Measurements from ENCODE around the gene PRLH.

Gene PRLH, protein sequence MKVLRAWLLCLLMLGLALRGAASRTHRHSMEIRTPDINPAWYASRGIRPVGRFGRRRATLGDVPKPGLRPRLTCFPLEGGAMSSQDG

DNA sequence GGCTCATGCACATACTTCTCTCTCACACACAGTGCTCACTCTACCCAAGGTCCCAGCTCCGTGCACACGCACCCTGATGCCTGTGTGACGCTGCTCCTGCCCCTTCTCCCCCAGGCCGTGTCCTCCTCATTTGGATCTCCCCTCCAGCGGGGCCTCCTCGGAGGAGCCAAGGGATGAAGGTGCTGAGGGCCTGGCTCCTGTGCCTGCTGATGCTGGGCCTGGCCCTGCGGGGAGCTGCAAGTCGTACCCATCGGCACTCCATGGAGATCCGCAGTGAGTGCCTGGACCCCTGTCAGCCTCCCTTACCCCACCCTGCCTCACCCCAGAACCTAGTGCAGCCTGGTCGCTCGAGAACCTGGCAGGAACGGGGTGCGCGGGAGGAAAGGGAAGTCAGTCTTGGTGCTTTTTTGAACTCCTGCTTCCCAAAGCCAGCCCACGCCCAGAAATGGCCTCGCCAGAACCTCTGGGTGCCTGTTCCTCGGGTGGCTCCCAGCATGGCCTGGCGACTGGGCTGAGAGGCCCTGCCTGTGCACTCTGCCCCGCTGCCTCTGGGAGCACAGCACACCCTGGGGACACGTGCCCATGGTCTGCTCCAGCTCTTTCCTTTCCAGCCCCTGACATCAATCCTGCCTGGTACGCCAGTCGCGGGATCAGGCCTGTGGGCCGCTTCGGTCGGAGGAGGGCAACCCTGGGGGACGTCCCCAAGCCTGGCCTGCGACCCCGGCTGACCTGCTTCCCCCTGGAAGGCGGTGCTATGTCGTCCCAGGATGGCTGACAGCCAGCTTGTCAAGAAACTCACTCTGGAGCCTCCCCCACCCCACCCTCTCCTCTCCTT, at the start of gene PRLH:
Gene PRLH (plus strand): TSS at position 174 of the 835 bp plus-strand sequence. CDS start 0 bp downstream, at position 174.
- TF ChIP-seq, protein P1, sequence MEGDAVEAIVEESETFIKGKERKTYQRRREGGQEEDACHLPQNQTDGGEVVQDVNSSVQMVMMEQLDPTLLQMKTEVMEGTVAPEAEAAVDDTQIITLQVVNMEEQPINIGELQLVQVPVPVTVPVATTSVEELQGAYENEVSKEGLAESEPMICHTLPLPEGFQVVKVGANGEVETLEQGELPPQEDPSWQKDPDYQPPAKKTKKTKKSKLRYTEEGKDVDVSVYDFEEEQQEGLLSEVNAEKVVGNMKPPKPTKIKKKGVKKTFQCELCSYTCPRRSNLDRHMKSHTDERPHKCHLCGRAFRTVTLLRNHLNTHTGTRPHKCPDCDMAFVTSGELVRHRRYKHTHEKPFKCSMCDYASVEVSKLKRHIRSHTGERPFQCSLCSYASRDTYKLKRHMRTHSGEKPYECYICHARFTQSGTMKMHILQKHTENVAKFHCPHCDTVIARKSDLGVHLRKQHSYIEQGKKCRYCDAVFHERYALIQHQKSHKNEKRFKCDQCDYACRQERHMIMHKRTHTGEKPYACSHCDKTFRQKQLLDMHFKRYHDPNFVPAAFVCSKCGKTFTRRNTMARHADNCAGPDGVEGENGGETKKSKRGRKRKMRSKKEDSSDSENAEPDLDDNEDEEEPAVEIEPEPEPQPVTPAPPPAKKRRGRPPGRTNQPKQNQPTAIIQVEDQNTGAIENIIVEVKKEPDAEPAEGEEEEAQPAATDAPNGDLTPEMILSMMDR (IDR thresholded peaks at IDR 0.05; ENCODE audit: low read depth, low read length): no peak
- H3K4me3 ChIP-seq (ENCODE audit: low read depth, low read length): no peak within 1 kb of the TSS

DNA sequence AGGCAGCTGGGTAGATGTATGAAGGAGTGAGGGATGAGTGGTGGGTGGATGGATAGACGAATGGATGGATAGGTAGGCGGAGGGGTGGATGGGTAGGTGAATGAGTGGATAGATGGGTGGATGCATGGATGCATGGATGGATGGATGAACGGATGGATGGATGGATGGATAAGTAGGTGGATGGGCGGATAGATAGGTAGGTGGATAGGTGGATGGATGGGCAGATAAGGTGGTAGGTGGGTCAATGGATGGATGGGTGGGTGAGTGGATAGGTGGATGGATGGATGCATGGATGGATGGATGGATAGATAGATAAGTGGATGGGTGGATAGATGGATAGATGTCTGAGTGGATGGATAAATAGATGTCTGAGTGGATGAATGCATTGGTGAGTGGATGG, 49.2 kb upstream of the PRLH start:
- H3K4me3 ChIP-seq (ENCODE audit: low read depth, low read length): no peak overlapping the region
- TF ChIP-seq, protein P1 (IDR thresholded peaks at IDR 0.05; ENCODE audit: low read depth, low read length): no peak

DNA sequence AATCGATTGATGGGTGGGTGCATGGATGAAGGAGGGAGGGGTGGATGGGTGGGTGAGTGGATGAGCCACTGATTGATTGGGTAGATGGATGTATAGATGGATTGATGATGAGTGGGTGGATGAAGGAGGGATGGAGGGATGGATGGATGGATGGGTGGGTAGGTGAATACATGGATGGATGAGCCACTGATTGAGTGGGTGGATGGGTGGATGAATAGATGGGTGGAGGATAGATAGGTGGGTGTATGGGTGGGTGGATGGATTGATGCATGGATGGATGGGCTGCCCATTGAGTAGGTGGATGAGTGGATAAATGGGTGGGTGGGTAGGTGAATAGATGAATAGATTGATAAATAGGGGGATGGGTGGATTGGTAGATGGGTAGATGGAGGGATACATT, 48.4 kb upstream of the PRLH start:
- TF ChIP-seq, protein P1 (IDR thresholded peaks at IDR 0.05; ENCODE audit: low read depth, low read length): no peak
- H3K4me3 ChIP-seq (ENCODE audit: low read depth, low read length): no peak overlapping the region

DNA sequence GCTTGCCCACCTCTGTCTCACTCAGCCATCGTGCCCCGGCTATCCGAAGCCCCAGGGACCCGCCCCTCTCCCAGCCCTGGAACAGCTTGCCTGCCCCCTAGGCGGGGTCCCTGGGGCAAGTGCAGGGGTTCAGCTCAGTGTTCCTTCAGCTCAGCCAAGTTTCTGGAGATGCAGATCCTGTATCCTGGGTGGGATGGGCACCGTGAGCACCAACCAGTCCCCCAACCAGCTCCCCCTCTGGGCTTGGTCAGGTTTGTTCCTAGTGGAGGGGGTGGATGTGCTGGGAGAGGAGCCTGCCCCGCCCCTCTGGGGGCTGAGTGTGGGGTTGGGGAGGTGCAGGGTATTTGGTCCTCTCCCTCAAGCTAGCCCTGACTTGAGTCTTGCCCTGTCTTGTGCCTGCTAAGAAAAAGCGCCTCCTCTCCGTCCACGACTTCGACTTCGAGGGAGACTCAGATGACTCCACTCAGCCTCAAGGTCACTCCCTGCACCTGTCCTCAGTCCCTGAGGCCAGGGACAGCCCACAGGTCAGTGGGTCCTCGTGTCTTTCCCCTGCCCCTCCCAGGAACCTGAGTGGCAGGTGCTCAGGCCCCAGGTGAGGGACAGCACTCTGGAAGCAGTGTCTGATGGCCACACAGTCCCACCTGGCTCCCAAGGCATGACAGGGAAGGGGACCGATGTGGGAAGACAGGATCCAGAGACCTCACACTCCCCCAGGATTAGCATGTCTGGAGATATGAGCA, 46.7 kb upstream of the PRLH start:
- TF ChIP-seq, protein P1 (IDR thresholded peaks at IDR 0.05; ENCODE audit: low read depth, low read length): no peak
- no peak overlapping the region for H3K4me3 ChIP-seq (ENCODE audit: low read depth, low read length)

DNA sequence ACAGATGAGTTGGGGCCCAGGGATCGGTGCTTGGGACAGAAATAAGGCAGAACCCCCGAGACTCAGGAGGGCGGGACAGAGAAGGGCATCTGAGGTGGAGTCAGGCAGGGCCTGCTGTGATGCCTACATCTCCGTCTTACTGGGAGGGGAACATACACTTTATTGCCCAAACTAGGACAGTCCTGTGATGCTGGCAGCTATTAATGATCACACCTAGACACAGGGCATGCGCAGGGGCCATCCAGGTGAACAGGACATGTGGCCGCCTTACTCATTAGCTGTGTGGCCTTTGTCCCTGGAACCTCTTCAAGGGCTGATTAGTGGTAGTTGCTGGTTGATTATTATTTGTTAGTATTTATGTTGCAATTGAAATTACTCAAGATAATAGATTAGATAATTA, 46.1 kb upstream of the PRLH start:
- no peak overlapping the region for H3K4me3 ChIP-seq (ENCODE audit: low read depth, low read length)
- TF ChIP-seq, protein P1 (IDR thresholded peaks at IDR 0.05; ENCODE audit: low read depth, low read length): no peak

DNA sequence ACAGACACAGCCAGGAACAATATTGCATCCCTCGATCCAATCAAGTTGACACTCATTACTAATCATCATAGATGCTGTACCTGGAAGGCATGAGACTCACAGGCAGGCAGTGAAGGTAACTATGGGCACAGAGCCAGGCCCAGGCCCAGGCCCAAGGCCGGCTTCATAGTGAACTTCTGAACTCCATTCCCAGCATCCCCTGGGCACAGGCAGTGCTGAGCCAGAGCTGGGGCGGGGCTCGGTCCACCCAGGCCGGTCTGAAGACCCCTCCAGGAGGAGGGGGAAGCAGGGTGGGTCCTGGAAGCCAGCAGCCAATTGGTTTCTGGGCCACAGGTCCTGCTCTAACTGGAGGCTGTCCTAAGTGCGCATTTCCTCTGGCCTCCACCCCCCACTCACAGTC, 41.7 kb upstream of the PRLH start:
- TF ChIP-seq, protein P1 (IDR thresholded peaks at IDR 0.05; ENCODE audit: low read depth, low read length): no peak
- no peak overlapping the region for H3K4me3 ChIP-seq (ENCODE audit: low read depth, low read length)
